ENCODE measurements around the gene GJD2. TPM values are rescaled to one million over a fixed set of nuclear protein-coding genes. Genes with fewer than 3 reads are reported as not detected.
A peak's percentile ranks its signal among the peaks of the same experiment; 100 is the strongest.

Gene GJD2
- total and polyA plus RNA-seq, 2 experiments from 2014 or later, result not detected

- 76 to 83% methylated on average over 2 of the region's 2 CpGs for WGBS, 2 experiments (ENCODE audit: low coverage in 1 of 2, low lambda C conversion rate in 2 of 2, missing lambda C conversion rate in 2 of 2)
- no peak overlapping the region for H3K9ac ChIP-seq
- H3K9me3 ChIP-seq (ENCODE audit: low read depth), result no peaks in the 10 kb centered on the region
- H3K27ac ChIP-seq, result no peak overlapping the region; the same call in 1 of the 2 replicates
- in situ Hi-C loops (cut with MboI), result no loop called here
- no peaks in the 10 kb centered on the region for H3K79me2 ChIP-seq (ENCODE audit: insufficient read depth)
- no peaks in the 10 kb centered on the region for H3K36me3 ChIP-seq (ENCODE audit: low read depth)
- no peak overlapping the region for H3K4me3 ChIP-seq
- H2AFZ ChIP-seq, result 0 out of 2 replicates have a peak overlapping the region, but pooled peaks have one; percentile 22
- peaks cover 50% of the 10 kb centered on the region for H3K4me1 ChIP-seq (ENCODE audit: insufficient read depth)
- peaks cover 32% of the 10 kb centered on the region for H3F3A ChIP-seq (ENCODE audit: insufficient read depth)
- H3K27me3 ChIP-seq (replicated peaks; ENCODE audit: insufficient read depth), result no peaks in the 10 kb centered on the region
- no peaks in the 10 kb centered on the region for H3K9me2 ChIP-seq (ENCODE audit: insufficient read depth)
- no peak overlapping the region for H3K4me2 ChIP-seq (ENCODE audit: unreplicated experiment)
- H4K20me1 ChIP-seq (ENCODE audit: insufficient read depth), result no peaks in the 10 kb centered on the region
- no peak for TF ChIP-seq EZH2 (IDR thresholded peaks at IDR 0.05; ENCODE audit: insufficient read depth, poor library complexity, severe bottlenecking)
- TF ChIP-seq EZH2phosphoT487 (IDR thresholded peaks at IDR 0.05; ENCODE audit: insufficient read depth, low read depth), result no peak
- DNase-seq, result no peak
These were observed 35.1 kb downstream of the GJD2 start for GRCh38 chr15:34719695-34720094.

GRCh38 chr15:34718681-34719665 lies 35.8 kb downstream of the GJD2 start:
- no peaks in the 10 kb centered on the region for H3K27me3 ChIP-seq (replicated peaks; ENCODE audit: insufficient read depth)
- no peaks in the 10 kb centered on the region for H3K9me2 ChIP-seq (ENCODE audit: insufficient read depth)
- peaks cover 43% of the 10 kb centered on the region for H3K4me1 ChIP-seq (ENCODE audit: insufficient read depth)
- no peaks in the 10 kb centered on the region for H3K9me3 ChIP-seq (ENCODE audit: low read depth)
- no peak overlapping the region for H3K4me3 ChIP-seq
- peak overlapping the region; percentile 21 for H3K4me2 ChIP-seq (ENCODE audit: unreplicated experiment)
- no peaks in the 10 kb centered on the region for H3K79me2 ChIP-seq (ENCODE audit: insufficient read depth)
- peaks cover 29% of the 10 kb centered on the region for H3F3A ChIP-seq (ENCODE audit: insufficient read depth)
- TF ChIP-seq EZH2 (IDR thresholded peaks at IDR 0.05; ENCODE audit: insufficient read depth, poor library complexity, severe bottlenecking) (no peak), EZH2phosphoT487 (IDR thresholded peaks at IDR 0.05; ENCODE audit: insufficient read depth, low read depth) (no peak)
- DNase-seq, result no peak
- H3K27ac ChIP-seq, result peak overlapping the region; percentile 29; the same call in 1 of the 2 replicates
- in situ Hi-C loops (cut with MboI), result no loop called here
- no peaks in the 10 kb centered on the region for H4K20me1 ChIP-seq (ENCODE audit: insufficient read depth)
- H2AFZ ChIP-seq, result peak overlapping the region; percentile 15; the same call in 1 of the 2 replicates
- no peaks in the 10 kb centered on the region for H3K36me3 ChIP-seq (ENCODE audit: low read depth)
- no peak overlapping the region for H3K9ac ChIP-seq
- 97 to 100% methylated on average over 1 of the region's 1 CpG for WGBS, 2 experiments (ENCODE audit: low coverage in 1 of 2, low lambda C conversion rate in 2 of 2, missing lambda C conversion rate in 2 of 2)

- peaks cover 17% of the 10 kb centered on the region for H3F3A ChIP-seq (ENCODE audit: insufficient read depth)
- H3K9ac ChIP-seq, result no peak overlapping the region
- no peaks in the 10 kb centered on the region for H3K9me3 ChIP-seq (ENCODE audit: low read depth)
- in situ Hi-C loops (cut with MboI), result no loop called here
- WGBS, 2 experiments (ENCODE audit: low coverage in 1 of 2, low lambda C conversion rate in 2 of 2, missing lambda C conversion rate in 2 of 2), result 67 to 76% methylated on average over 2 of the region's 2 CpGs
- no peak overlapping the region for H3K27ac ChIP-seq
- no peaks in the 10 kb centered on the region for H3K36me3 ChIP-seq (ENCODE audit: low read depth)
- DNase-seq, result no peak
- peak overlapping the region; percentile 15; the same call in 1 of the 2 replicates for H2AFZ ChIP-seq
- no peaks in the 10 kb centered on the region for H3K27me3 ChIP-seq (replicated peaks; ENCODE audit: insufficient read depth)
- no peaks in the 10 kb centered on the region for H4K20me1 ChIP-seq (ENCODE audit: insufficient read depth)
- H3K79me2 ChIP-seq (ENCODE audit: insufficient read depth), result no peaks in the 10 kb centered on the region
- H3K9me2 ChIP-seq (ENCODE audit: insufficient read depth), result no peaks in the 10 kb centered on the region
- TF ChIP-seq EZH2phosphoT487 (IDR thresholded peaks at IDR 0.05; ENCODE audit: insufficient read depth, low read depth), result no peak
- TF ChIP-seq EZH2 (IDR thresholded peaks at IDR 0.05; ENCODE audit: insufficient read depth, poor library complexity, severe bottlenecking), result no peak
- no peak overlapping the region for H3K4me2 ChIP-seq (ENCODE audit: unreplicated experiment)
- H3K4me1 ChIP-seq (ENCODE audit: insufficient read depth), result peaks cover 32% of the 10 kb centered on the region
- H3K4me3 ChIP-seq, result no peak overlapping the region
These were observed 37.1 kb downstream of the GJD2 start for GRCh38 chr15:34717729-34718128.

- Histone ChIP-seq H3F3A (ENCODE audit: insufficient read depth) (0 out of 2 replicates have a peak, but pooled peaks cover 8% of the 10 kb centered on the region), H3K4me2 (ENCODE audit: unreplicated experiment) (no peak overlapping the region), H3K9me3 (ENCODE audit: low read depth) (no peaks in the 10 kb centered on the region), H4K20me1 (ENCODE audit: insufficient read depth) (no peaks in the 10 kb centered on the region), H3K4me1 (ENCODE audit: insufficient read depth) (peaks cover 22% of the 10 kb centered on the region), H3K9ac (no peak overlapping the region), H2AFZ (no peak overlapping the region), H3K4me3 (no peak overlapping the region), H3K27ac (no peak overlapping the region), H3K27me3 (replicated peaks; ENCODE audit: insufficient read depth) (no peaks in the 10 kb centered on the region), H3K36me3 (ENCODE audit: low read depth) (no peaks in the 10 kb centered on the region), H3K79me2 (ENCODE audit: insufficient read depth) (no peaks in the 10 kb centered on the region), H3K9me2 (ENCODE audit: insufficient read depth) (no peaks in the 10 kb centered on the region)
- DNase-seq, result no peak
- WGBS, 2 experiments (ENCODE audit: low coverage in 1 of 2, low lambda C conversion rate in 2 of 2, missing lambda C conversion rate in 2 of 2), result 83 to 88% methylated on average over 9 of the region's 9 CpGs
- TF ChIP-seq EZH2 (IDR thresholded peaks at IDR 0.05; ENCODE audit: insufficient read depth, poor library complexity, severe bottlenecking) (no peak), EZH2phosphoT487 (IDR thresholded peaks at IDR 0.05; ENCODE audit: insufficient read depth, low read depth) (no peak)
- in situ Hi-C loops (cut with MboI), result no loop called here
These were observed 38.7 kb downstream of the GJD2 start for GRCh38 chr15:34716111-34716510.

Measured in GM23248 (cell line).